Activated CD4-positive, alpha-beta T cell treated with anti-CD3 and anti-CD28 coated beads, Interleukin-2, amount 10 ng/mL, durations not matched to agents 7 days and 5 days (primary cell): ENCODE data around the gene TRIM24. TPM values are rescaled to one million over a fixed set of nuclear protein-coding genes. Genes with fewer than 3 reads are reported as not detected.
"Not testable (repeated sequence)": the region's sequence is repeated elsewhere in the genome, so short reads cannot be mapped to it uniquely, and the experiment has no call there.

Experiments used
- CTCF ChIA-PET: fragments of 350-600 bp; sonication (Branson Sonifier 250); formaldehyde crosslinking; loops from one replicate; lab custom pipeline; 2021; ENCODE audit warnings: antibody characterized with exemption; lab: Charles Lee
- POLR2A ChIA-PET: fragments of 350-600 bp; sonication (Branson Sonifier 250); formaldehyde crosslinking; loops from one replicate; lab custom pipeline; 2021; ENCODE audit warnings: antibody characterized with exemption; lab: Charles Lee
- DNase-seq: peaks from one replicate; pipeline ENCODE4 v3.0.0-alpha.2; 2020
- H3K27ac Mint-ChIP-seq: one replicate; pipeline ENCODE4 v1.8.0; 2021; ENCODE audit warnings: mild to moderate bottlenecking, moderate library complexity, mixed read lengths
- H3K27me3 Mint-ChIP-seq: one replicate; pipeline ENCODE4 v1.8.0; 2021; ENCODE audit warnings: mixed read lengths
- H3K36me3 Mint-ChIP-seq: one replicate; pipeline ENCODE4 v1.8.0; 2021; ENCODE audit warnings: low read depth, mixed read lengths
- H3K4me1 Mint-ChIP-seq: one replicate; pipeline ENCODE4 v1.8.0; 2021; ENCODE audit warnings: mixed read lengths
- H3K4me3 Mint-ChIP-seq: one replicate; pipeline ENCODE4 v1.8.0; 2021; ENCODE audit warnings: mild to moderate bottlenecking, moderate library complexity, mixed read lengths
- H3K9me3 Mint-ChIP-seq: one replicate; pipeline ENCODE4 v1.8.0; 2021; ENCODE audit warnings: mixed read lengths
- total RNA-seq, 2 experiments: library from RNA; stranded (reverse); gene quantifications; one replicate each; pipeline ENCODE4 v1.2.3, GENCODE V29; 2021

Gene TRIM24
- total RNA-seq, 2 experiments from 2014 or later: 22.0 to 26.2 TPM

GRCh38 chr7:138466069-138466756, 6.2 kb downstream of the TRIM24 start:
- CTCF ChIA-PET: interaction anchor here (0.6 to 3.2 kb wide), 5 partner anchors 12 to 257 kb away, joined by 3 to 8 read pairs (median 3); no protein-coding TSS in a partner anchor
- POLR2A ChIA-PET, H3K9me3 Mint-ChIP-seq, H3K4me3 Mint-ChIP-seq, H3K27ac Mint-ChIP-seq, DNase-seq, H3K27me3 Mint-ChIP-seq: not testable (repeated sequence)
- Mint-ChIP-seq H3K36me3 (peaks cover 29% of the 10 kb centered on the region), H3K4me1 (peaks cover 33% of the 10 kb centered on the region)

GRCh38 chr7:138468244-138469123, 8.4 kb downstream of the TRIM24 start:
- Mint-ChIP-seq H3K36me3 (peaks cover 27% of the 10 kb centered on the region), H3K4me3 (no peak overlapping the region), H3K27ac (no peak overlapping the region), H3K27me3 (no peaks in the 10 kb centered on the region), H3K4me1 (peaks cover 28% of the 10 kb centered on the region), H3K9me3 (no peaks in the 10 kb centered on the region)
- DNase-seq: no peak
- CTCF ChIA-PET: interaction anchor here (0.6 to 3.2 kb wide), 2 partner anchors 10 to 244 kb away, joined by 4 to 8 read pairs; no protein-coding TSS in a partner anchor
- POLR2A ChIA-PET: no interaction called here

GRCh38 chr7:138470391-138471157, 10.5 kb downstream of the TRIM24 start:
- Mint-ChIP-seq H3K4me3 (no peak overlapping the region), H3K36me3 (peaks cover 22% of the 10 kb centered on the region), H3K27ac (no peak overlapping the region), H3K9me3 (no peaks in the 10 kb centered on the region), H3K4me1 (peaks cover 19% of the 10 kb centered on the region), H3K27me3 (no peaks in the 10 kb centered on the region)
- no peak for DNase-seq
- ChIA-PET POLR2A (no interaction called here), CTCF (no interaction called here)

- DNase-seq: no peak
- no peaks in the 10 kb centered on the region for H3K27me3 Mint-ChIP-seq
Measured at GRCh38 chr7:138472292-138473079, 12.4 kb downstream of the TRIM24 start.

GRCh38 chr7:138475377-138475776, 15.3 kb downstream of the TRIM24 start:
- no peaks in the 10 kb centered on the region for H3K9me3 Mint-ChIP-seq
- no peak overlapping the region for H3K27ac Mint-ChIP-seq
- H3K4me3 Mint-ChIP-seq: no peak overlapping the region
- POLR2A ChIA-PET: no interaction called here
- CTCF ChIA-PET: interaction anchor here (0.9 kb wide), 1 partner anchor 13 kb away, joined by 6 read pairs; no protein-coding TSS in a partner anchor
- no peaks in the 10 kb centered on the region for H3K27me3 Mint-ChIP-seq
- H3K36me3 Mint-ChIP-seq: peaks cover 5% of the 10 kb centered on the region
- DNase-seq: no peak
- peaks cover 33% of the 10 kb centered on the region for H3K4me1 Mint-ChIP-seq

More at GRCh38 chr7:138472292-138473079, 12.4 kb downstream of the TRIM24 start:
- H3K4me3 Mint-ChIP-seq: no peak overlapping the region
- ChIA-PET POLR2A (no interaction called here), CTCF (interaction anchor here (0.9 to 1.5 kb wide), 2 partner anchors 8 to 266 kb away, joined by 3 to 4 read pairs; no protein-coding TSS in a partner anchor)
- H3K9me3 Mint-ChIP-seq: no peaks in the 10 kb centered on the region
- H3K27ac Mint-ChIP-seq: no peak overlapping the region
- peaks cover 17% of the 10 kb centered on the region for H3K36me3 Mint-ChIP-seq
- H3K4me1 Mint-ChIP-seq: peaks cover 24% of the 10 kb centered on the region

- Mint-ChIP-seq H3K4me1 (peaks cover 40% of the 10 kb centered on the region), H3K27ac (no peak overlapping the region), H3K4me3 (no peak overlapping the region), H3K9me3 (no peaks in the 10 kb centered on the region), H3K27me3 (no peaks in the 10 kb centered on the region), H3K36me3 (peaks cover 3% of the 10 kb centered on the region)
- DNase-seq: no peak
- ChIA-PET CTCF (interaction anchor here (2.6 kb wide), 1 partner anchor 9 kb away, joined by 8 read pairs; no protein-coding TSS in a partner anchor), POLR2A (interaction anchor here (0.5 kb wide), 1 partner anchor 12 kb away, joined by 4 read pairs; no protein-coding TSS in a partner anchor)
Measured at GRCh38 chr7:138477081-138477578, 17.1 kb downstream of the TRIM24 start.

GRCh38 chr7:138477581-138477980, 17.5 kb downstream of the TRIM24 start:
- no peaks in the 10 kb centered on the region for H3K27me3 Mint-ChIP-seq
- ChIA-PET POLR2A (interaction anchor here (0.5 kb wide), 1 partner anchor 12 kb away, joined by 4 read pairs; no protein-coding TSS in a partner anchor), CTCF (interaction anchor here (2.6 kb wide), 1 partner anchor 10 kb away, joined by 8 read pairs; no protein-coding TSS in a partner anchor)
- no peaks in the 10 kb centered on the region for H3K9me3 Mint-ChIP-seq
- no peak for DNase-seq
- H3K4me3 Mint-ChIP-seq: no peak overlapping the region
- peaks cover 41% of the 10 kb centered on the region for H3K4me1 Mint-ChIP-seq
- peaks cover 1% of the 10 kb centered on the region for H3K36me3 Mint-ChIP-seq
- no peak overlapping the region for H3K27ac Mint-ChIP-seq

- no peak overlapping the region for H3K4me3 Mint-ChIP-seq
- no peaks in the 10 kb centered on the region for H3K27me3 Mint-ChIP-seq
- POLR2A ChIA-PET: interaction anchor here (0.6 to 0.7 kb wide), 3 partner anchors 19 to 391 kb away, joined by 3 to 5 read pairs (median 4); partner anchors contain the start of gene TRIM24
- no peak overlapping the region for H3K27ac Mint-ChIP-seq
- H3K36me3 Mint-ChIP-seq: peaks cover 1% of the 10 kb centered on the region
- CTCF ChIA-PET: interaction anchor here (0.5 to 2.6 kb wide), 3 partner anchors 9 to 221 kb away, joined by 3 to 8 read pairs (median 6); no protein-coding TSS in a partner anchor
- no peak for DNase-seq
- no peaks in the 10 kb centered on the region for H3K9me3 Mint-ChIP-seq
- H3K4me1 Mint-ChIP-seq: peaks cover 42% of the 10 kb centered on the region
Measured at GRCh38 chr7:138478499-138478908, 18.4 kb downstream of the TRIM24 start.

- peaks cover 4% of the 10 kb centered on the region for H3K36me3 Mint-ChIP-seq
- POLR2A ChIA-PET: no interaction called here
- no peaks in the 10 kb centered on the region for H3K9me3 Mint-ChIP-seq
- peaks cover 40% of the 10 kb centered on the region for H3K4me1 Mint-ChIP-seq
- no peak for DNase-seq
- no peak overlapping the region for H3K4me3 Mint-ChIP-seq
- no peak overlapping the region for H3K27ac Mint-ChIP-seq
- CTCF ChIA-PET: interaction anchor here (1.0 to 1.2 kb wide), 2 partner anchors 11 to 14 kb away, joined by 3 read pairs; no protein-coding TSS in a partner anchor
- no peaks in the 10 kb centered on the region for H3K27me3 Mint-ChIP-seq
Measured at GRCh38 chr7:138480527-138480926, 20.5 kb downstream of the TRIM24 start.

- Mint-ChIP-seq H3K9me3 (peaks cover 3% of the 10 kb centered on the region), H3K27me3 (no peaks in the 10 kb centered on the region), H3K4me3 (peak overlapping the region; percentile 39), H3K4me1 (peaks cover 38% of the 10 kb centered on the region), H3K36me3 (peaks cover 13% of the 10 kb centered on the region), H3K27ac (no peak overlapping the region)
- POLR2A ChIA-PET: no interaction called here
- no peak for DNase-seq
- CTCF ChIA-PET: no interaction called here
Measured at GRCh38 chr7:138481447-138482380, 21.7 kb downstream of the TRIM24 start.
